HG02623 (cell line): Measurements from ENCODE around the gene TOM1.

Experiments used
- ATAC-seq: cut with Tn5 transposase; IDR thresholded peaks from one replicate; pipeline ENCODE4 v1.9.1; 2021; ENCODE audit warnings: moderate library complexity; ENCODE audit not compliant: unreplicated experiment

The TOM1 gene

DNA sequence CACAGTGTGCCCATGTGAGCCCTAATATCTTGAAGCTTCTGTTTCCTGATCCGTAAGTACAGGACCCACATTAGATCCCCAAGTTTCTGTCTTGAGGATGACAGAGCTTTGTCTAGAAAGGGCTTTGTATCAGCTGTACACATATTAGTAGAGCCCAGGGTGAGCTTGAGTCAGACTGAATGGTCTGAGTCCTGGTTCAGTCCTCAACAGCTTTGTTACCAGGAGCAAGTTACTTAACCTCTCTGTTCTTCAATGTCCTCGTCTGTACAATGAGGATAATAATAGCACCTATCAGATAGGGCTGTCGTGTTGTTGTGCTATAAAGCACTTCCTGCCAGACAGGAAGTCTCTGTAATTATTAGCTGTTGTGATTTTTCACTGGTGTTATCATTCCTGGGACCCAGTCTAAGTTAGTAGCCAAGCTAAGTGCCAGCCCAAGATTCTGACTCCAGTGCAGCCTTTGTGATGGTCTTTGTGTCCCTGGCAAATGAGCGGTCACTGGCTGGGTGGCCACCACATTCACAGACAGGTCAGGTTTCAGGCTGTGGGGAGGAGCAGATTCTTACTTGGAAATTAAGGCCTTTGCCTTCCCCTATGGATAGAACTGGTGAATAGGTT lies 6.8 kb downstream of the TOM1 start:
- ATAC-seq = no peak

DNA sequence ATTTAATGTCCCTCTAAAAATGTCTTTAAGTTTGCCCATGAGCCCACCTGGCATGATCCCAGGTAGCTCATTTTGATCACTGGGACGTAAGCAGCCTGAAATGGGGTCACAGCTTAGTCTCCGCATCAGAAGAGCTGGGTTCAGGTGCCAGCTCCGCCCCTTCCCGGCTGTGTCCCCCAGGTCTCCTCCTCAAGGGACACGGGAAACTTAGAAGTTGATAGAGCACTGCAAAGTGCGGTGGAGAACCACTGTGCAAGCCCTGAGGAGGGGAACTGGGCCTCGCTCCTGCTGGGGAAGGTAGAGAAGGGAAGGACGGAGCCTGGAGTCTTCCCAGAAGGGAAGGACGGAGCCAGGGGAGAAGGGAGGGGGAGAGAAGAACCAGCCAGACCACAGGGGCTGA lies 7.7 kb downstream of the TOM1 start:
- no peak for ATAC-seq

DNA sequence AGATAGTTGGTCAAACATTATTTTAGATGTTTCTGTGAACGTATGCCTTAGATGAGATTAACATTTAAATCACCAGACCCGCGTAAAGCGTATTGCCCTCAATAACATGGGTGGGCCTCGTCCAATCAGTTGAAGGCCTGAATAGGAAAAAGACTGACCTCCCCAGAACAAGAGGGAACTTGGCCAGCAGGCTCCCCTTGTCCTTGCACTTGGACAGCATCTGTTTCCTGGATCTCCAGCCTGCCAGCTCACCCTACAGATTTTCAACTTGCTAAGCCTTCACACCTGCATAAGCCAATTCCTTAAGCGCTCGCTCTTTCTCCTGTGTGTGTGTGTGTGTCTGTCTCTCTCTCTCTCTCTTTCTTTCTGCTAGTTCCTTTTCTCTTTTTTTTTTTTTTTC lies 8.2 kb downstream of the TOM1 start:
- no peak for ATAC-seq

DNA sequence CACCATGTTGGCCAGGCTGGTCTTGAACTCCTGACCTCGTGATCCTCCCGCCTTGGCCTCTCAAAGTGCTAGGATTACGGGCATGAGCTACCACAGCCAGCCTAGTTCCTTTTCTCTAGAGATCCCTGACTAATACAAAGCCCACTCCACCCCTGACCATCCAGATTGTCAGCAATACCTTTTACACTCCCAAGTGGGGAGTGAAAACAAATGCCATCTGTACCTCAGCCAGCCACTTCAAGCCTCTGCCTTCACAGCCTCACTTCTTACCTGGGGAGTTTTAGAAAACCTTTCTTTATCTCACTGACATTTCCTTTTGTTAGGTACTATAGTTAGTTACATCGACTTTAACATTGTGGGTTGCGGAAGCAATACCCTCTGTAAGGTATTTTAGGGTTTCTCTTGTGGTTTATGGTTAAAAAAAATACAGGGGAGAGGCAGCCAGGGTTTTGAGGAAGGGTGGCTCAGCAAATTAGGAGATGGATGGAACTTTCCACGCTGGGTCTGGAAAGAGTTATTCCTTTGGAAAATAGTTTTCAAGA lies 8.9 kb downstream of the TOM1 start:
- peak; percentile 52 for ATAC-seq

DNA sequence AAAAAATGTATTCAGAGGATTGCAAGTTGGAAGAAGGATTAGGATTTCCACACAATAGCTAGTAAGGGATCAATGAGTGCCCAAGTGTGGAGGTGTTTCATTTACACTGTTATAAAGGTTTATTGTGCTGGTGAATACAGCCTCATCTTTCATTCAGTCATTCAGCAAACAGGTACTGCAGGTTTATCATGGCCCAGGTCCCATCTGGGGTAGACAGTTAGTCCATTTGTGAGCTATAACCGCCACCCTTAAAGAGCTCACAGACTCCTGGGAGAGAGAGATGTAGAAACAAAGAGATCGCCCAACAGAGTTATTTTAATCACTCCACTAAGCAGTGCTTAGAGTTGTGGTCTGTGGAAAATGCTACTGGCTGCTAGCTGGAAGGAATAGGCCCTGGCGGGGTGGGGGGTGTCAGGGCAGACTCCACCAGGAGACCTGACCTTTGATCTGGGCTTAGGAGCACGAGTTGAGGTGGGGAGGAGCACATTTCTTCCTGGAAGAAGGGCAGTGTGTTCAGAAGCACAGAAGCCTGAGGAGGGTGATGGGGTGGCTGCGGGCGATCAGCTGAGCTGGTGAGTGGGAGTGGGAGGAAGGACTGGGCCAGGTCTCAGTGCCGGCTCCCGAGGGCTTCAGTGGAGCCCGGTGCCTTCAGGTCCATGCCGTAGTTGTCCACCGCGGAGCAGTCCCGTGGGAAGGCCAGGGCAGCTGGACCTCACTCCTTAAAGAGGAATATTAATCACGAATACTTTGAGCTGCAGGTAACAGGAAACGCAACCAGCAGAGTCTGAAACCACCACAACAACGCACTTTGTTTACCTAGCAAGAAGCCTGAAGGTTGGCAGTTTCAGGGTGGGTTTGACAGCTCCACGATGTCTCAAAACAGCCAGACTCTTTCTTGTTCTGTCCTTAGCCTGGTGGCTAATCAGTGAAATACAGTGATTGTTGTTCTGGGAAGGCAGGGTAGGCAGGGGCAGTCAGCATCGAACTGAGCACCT lies 11.2 kb downstream of the TOM1 start:
- ATAC-seq = no peak

DNA sequence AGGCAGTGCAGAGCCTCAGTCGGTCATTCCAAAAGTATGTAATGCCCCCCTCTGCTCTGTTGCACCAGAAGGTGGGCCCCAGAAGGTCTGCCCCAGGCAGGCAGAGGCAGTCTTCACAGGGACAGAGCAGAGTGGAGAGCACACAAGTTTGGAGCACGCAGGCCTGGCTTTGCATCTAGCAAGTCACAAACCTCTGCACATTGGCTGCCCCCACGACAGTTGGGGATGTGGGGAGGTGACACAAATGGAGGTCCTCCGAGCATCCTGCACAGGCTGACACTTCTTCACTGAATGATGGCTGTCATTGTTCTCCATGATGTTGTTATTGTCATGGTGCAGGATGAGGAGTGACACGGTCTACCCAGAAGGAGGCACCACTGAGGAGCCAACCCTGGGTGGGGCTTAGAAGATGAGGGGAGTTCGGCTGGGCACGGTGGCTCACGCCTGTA lies 11.9 kb downstream of the TOM1 start:
- no peak for ATAC-seq

DNA sequence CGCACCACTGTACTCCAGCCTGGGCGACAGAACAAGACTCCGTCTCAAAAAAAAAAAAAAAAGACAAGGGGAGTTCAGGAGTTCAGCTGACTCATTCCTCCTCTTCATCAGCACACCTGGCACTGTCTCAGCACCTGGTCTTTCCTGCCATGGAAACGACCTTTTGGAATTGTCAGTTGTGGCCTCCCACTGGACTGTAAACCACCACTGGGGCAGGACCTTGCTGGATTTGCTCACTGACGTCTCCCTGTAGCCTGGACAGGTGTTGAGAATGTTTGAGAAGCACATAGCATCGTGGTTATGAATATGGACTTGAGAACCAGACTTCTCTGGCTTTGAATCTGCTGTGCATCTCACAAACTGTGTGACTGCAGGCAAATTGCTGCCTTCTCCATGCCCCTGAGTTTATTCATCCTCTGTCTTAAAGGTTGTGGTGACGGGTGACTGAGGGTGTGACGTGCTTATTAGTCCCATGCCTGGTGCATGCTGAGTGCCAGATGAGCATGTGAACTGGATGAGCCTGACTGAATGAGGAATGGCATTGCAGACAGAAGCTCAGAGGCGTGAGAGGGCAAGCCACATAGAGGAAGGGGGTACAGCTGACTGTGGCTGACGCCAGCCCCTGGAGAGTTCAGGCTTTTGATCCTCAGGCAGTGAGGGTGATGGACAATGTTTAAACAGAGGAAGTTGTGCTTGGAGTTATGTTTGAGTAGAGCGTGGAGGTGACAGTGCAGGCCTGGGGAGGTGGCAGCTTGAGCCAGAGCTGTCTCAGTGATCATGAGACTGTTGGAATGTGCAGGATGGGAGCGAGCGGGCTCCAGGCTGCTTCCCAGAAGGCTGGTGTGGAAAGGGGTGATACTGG lies 12.7 kb downstream of the TOM1 start:
- no peak for ATAC-seq

DNA sequence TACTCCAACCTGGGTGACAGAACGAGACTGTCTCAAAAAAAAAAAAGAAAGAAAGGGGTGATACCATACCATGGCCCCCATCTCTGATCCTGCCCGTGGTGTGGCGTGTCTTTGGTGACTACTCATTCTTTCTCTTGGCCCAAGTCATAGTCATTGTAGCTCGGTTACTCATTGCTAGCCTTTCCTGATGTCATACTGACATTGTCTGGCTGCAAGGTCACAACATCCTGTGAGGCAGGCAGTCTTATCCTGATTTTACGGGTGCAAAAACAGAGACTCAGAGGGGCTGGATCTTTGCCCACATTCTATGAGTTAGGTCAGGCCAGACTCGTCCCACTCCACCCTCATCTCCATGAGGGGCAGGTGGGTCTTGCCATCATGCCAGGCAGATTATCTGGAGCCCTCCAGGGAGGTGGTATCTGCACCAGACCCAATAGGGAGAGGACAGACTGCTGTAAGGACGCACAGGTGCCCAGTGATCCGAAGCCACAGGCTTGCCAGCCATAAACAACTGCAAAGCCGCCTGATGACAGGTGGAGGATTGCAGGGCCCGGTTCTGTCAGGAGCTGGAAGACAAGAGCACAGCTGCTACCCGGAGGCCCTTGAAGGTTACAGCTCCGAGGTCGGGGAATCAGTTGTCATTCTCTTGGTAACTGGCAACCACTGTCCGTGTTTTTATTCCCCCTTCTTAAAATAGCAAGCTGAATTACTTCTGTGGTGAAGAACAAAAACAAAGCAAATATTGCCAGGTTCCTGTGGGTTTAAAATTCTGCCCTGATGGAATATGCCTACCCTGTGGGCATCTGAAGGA lies 13.8 kb downstream of the TOM1 start:
- no peak for ATAC-seq

DNA sequence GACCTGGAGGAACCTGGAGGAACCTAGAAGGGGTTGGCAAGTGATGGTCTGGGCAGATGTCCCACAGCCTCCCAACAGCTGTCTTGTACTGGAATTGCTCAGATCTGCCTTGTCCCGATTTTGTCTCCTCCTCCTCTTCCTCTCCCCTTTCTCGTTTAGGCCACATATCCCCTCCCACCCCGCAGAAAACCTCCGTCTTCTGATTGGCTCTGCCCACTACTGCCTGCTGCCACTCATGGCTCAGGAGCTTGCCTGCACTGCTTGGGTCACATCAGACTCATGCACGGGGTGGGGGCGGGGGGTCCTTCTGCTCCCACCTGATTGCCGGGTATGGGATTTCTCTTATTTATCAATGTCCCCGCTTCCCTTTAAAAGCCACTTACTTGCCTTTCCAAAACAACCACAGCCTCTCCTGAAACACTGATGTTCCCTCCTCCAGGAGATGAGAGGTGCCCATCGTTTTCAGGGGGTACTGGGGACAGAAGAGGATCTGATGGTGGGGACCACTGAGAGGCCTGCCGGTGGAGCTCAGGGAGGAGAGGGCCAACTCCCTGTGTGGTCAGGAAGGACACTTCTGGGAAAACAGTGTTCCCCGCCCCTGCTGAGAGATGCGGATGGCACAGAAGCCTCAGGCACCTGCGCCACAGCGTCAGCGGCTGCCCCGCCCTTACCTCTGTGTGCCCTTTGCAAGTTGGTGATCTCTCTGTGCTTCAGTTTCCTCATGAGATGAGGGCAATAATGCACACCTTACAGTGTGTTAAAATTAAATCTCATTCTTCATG lies 14.7 kb downstream of the TOM1 start:
- ATAC-seq = no peak

DNA sequence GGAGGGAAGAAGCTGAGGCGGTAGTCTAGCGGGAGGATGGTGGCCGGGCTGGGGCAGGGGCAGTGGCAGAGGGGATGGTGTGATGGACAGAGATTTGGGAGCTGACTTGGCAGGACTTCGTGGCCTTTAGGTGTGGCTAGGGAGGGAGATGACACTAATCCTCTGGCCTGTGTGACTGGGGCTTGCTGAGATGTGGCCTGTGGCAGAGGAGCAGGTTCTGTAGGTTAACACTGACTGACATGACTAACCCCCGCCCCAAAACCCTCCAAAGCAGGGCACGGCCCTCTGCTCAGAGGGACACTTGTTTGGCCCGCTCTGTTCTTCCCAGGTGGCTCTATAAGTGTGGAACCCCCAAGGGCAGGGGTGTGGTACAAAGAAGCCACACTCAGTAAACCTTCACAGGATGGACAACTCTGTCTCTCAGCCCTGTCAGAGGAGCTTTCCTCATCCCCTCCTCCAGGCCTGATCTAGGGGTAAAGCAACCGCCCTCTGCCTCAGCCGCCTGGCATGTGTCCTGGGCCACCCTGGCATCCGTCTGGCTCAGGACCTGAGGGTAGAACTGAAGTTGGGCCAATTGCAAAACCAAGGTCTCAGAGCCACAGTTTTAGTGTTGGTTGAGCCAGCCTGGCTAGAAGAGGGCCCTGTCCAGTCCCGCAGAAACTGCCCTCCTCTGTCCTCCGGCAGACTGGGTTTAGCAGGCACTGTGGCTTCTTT lies 15.6 kb downstream of the TOM1 start:
- ATAC-seq = no peak

DNA sequence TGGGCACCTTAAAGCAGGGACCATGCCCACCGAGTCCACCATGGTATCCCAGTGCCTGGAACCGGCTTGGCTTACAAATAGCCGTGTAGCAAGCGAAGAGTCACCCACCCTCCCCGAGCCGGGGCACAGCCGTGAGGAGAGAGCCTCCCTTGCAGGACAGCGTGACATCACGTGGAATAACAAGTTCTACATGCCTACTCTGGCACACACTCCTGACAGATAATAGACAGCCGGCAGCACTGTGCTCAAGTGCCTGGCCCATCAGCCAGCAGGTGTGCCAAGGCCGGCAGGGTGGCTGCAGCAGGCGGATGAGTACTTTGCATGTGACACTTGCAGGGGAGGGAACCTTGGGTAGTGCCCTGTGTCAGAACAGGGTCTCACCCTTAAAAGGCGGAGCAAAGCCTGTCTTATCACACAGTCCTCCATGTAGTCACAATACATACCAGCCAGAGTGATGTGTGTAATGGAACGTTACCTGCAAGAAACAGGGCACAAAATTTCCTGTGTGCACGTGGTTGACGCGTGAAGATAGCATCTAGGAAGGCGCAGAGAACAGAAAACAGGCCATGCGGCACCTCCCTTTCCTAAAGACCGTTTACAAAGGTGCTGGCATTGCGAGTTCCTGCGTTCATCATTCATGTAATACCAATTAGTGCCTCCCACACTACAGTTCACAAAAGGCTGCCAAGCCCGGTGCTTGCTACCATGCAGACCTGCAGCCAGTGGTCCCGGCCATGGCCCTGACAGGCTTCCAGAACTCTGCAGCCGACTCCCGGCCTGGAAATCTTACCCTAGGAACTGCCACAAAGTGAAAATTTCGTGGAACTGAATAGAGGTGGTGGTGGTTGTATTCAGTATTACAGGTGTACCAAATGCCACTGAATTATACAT lies 16.4 kb downstream of the TOM1 start:
- no peak for ATAC-seq

DNA sequence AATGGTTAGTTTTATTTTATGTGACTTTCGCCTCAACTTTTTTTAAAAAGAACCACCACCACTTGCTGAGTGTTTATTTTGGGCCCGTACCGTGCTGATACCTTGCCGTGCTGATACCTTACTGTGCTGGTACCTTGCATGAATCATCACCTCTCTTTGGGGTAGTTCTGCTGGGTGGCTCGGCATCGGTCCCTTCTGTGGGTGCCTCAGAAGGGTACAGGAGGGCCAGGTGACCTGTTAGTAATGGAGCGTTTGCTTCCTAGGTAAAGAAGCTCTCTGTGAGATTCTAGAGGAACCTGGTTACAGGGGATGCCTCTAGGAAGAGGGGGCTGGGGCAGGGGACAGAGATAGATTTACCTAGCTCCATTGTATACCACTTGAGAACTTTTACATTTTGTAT lies 17.1 kb downstream of the TOM1 start:
- no peak for ATAC-seq

DNA sequence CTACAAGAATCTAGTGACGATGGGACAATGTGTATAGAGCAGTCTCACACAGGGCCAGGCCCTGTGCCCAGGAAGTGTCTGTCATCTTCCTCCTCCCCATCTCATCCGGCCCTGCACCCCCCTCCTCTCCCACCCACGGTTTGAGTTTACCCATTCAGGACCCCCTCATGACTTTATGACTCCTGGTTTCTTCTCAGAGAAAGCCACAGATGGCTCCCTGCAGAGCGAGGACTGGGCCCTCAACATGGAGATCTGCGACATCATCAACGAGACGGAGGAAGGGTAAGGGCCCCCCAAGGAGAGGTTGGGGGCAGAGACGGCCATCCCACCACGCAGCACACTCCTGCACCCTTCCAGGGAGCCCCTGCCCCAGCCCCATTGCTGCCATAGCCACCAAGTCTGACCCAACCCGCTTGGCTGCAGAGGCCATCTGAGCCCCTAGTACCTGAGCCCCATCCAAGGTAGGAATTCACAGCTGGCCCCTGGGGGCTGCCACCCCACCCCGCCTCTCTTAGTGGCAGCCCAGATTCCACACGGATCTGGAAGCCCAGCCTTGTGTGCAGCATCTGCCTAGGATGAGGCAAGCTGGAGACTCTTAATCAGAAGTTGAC lies 18.1 kb downstream of the TOM1 start:
- ATAC-seq = no peak

DNA sequence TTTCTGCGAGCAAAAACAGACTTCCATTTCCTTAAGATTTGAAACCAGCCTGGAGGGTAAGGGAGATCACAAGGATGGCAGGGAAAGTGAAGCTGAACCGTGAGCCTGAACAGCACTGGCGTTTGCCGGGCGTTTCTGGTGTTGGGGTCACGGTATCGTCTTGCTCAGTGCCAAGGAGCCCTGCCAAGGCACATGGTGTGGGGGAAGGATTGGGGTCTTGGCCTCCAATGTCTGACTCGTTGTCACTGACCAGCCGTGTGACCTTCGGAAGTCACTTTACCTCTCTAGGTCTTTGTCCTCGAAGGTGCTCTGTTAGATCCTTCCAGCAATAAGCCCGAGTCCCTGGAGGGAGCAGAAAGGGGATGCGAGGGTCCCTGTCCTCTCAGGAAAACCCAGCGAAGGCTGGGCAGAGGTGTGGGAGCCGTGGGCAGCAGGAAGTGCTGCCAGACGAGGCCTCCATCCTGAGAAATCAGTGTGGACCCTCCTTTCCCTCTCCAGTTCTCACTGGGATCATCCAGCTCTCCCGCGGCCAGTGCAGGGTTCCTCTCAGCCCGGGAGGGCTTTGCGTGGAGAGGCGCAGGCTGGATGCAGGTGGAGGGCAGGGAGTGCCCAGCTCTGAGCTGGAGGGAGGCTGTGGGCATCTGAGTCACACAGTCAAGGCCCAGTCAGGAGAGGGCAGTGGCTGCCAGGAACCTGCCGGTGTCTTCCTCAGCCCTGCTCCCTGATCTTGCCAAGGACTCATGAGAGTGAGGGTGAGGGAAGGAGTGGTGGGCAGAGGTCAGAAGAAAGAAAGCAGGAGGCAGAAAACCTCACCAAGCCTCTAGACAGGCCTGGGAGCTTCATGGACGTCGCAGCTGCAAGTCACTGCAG lies 18.9 kb downstream of the TOM1 start:
- no peak for ATAC-seq

DNA sequence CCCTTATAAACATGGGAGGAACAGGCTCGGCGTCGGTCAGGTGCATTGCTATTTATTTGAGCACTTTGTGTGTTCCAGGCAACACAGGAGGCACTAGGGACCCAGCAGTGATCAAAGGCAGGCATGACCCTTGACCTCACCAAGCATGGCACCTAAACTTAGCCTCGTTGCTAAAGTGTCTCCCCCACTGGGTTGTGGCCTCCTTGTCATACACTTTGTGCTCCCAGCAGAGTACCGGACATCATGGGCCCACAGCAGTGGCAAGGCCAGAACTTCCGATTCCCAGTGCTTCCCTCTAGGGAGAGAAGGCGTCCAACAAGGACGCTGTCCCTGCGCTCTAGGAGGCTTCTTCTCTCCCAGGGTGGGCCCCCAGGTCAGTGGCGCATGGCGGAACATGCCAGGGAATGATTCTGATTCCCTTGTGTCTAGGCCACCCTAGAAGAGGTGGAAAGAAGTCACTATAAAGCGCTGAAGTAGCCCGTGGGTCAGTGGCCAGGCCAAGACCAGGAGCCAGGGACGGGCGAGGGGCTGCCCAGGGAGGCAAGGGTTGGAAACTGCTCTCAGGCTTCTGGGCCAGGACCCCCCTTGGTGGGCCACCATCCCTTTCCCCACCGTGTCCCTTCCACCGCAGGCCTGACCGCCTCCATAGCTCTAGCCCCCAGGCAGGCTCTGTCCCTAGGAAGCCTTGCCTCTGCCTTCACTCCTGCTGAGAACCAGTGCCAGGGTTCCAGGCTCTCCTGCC lies 19.7 kb downstream of the TOM1 start:
- no peak for ATAC-seq

DNA sequence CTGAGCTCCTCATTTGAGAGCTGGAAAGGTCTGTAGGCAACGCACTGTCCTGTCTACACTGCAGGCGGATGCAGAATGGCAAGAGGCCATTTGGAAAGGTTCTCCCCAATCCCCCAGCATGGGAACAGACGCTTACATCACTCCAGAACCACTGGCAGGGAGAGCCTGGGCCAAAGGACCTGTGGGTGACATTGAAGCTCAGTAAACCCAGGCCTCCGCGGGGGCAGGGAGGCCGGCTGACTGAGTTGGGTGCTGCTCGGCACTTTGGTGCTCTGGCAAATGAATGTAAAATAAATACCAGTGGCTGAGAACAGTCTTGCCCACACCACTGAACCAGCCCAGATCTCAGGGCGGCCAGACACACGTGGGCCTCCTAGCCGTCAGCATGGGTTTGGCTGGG lies 22.4 kb downstream of the TOM1 start:
- ATAC-seq = no peak
